Muscle layer of colon (tissue), 2 donors: Measurements from ENCODE around the gene ARAP1.
A peak's percentile ranks its signal among the peaks of the same experiment; 100 is the strongest.

Source experiments
- H3K27ac ChIP-seq: one replicate; pipeline ENCODE4 v1.7.0; 2013; ENCODE audit warnings: low read depth, mild to moderate bottlenecking, low read length, moderate library complexity
- H3K27me3 ChIP-seq, 2 donors: one replicate each; pipeline ENCODE4 v1.7.0; 2013; ENCODE audit warnings: low read length in 2 of 2, mild to moderate bottlenecking in 2 of 2; ENCODE audit not compliant: insufficient read depth in 2 of 2, control insufficient read depth in 1 of 2
- H3K36me3 ChIP-seq: one replicate; pipeline ENCODE4 v1.7.0; 2013; ENCODE audit warnings: mild to moderate bottlenecking, low read length; ENCODE audit not compliant: insufficient read depth
- H3K4me1 ChIP-seq: one replicate; pipeline ENCODE4 v1.7.0; 2013; ENCODE audit warnings: mild to moderate bottlenecking, low read length; ENCODE audit not compliant: insufficient read depth
- H3K4me3 ChIP-seq, 2 donors: one replicate each; pipeline ENCODE4 v1.7.0; 2013; ENCODE audit warnings: low read length in 2 of 2, low read depth in 1 of 2, mild to moderate bottlenecking in 1 of 2, moderate library complexity in 1 of 2
- H3K9ac ChIP-seq: one replicate; pipeline ENCODE4 v1.7.0; 2013; ENCODE audit warnings: low read length
- H3K9me3 ChIP-seq: one replicate; pipeline ENCODE4 v1.7.0; 2013; ENCODE audit warnings: mild to moderate bottlenecking, low read length
- donor health status: abdominal sarcoma.
- donor health status: Adenocarcinoma of cecum.

The ARAP1 gene

GRCh38 chr11:72738199-72739141 lies 13.7 kb downstream of the ARAP1 start:
- Histone ChIP-seq H3K9ac (no peak overlapping the region), H3K36me3 (no peaks in the 10 kb centered on the region), H3K9me3 (no peaks in the 10 kb centered on the region), H3K27me3 (no peaks in the 10 kb centered on the region), H3K4me1 (peaks cover 69% of the 10 kb centered on the region), H3K4me3 (peak overlapping the region in 1 of 2 donors; percentile 18), H3K27ac (peak overlapping the region; percentile 37)

- H3K4me1 ChIP-seq: peaks cover 61% of the 10 kb centered on the region
- no peaks in the 10 kb centered on the region for H3K36me3 ChIP-seq
- no peak overlapping the region for H3K9ac ChIP-seq
- H3K4me3 ChIP-seq: no peak overlapping the region
- H3K27me3 ChIP-seq: no peaks in the 10 kb centered on the region
- peak overlapping the region; percentile 59 for H3K27ac ChIP-seq
- no peaks in the 10 kb centered on the region for H3K9me3 ChIP-seq
Observed at GRCh38 chr11:72737336-72737735, 14.9 kb downstream of the ARAP1 start.

- no peak overlapping the region for H3K4me3 ChIP-seq
- H3K27ac ChIP-seq: peak overlapping the region; percentile 59
- H3K9ac ChIP-seq: no peak overlapping the region
Observed at GRCh38 chr11:72736452-72737069, 15.6 kb downstream of the ARAP1 start.

GRCh38 chr11:72735495-72736027 lies 16.6 kb downstream of the ARAP1 start:
- H3K9me3 ChIP-seq: no peaks in the 10 kb centered on the region
- H3K4me1 ChIP-seq: peaks cover 43% of the 10 kb centered on the region
- no peaks in the 10 kb centered on the region for H3K36me3 ChIP-seq
- H3K4me3 ChIP-seq: no peak overlapping the region
- H3K9ac ChIP-seq: no peak overlapping the region
- no peak overlapping the region for H3K27ac ChIP-seq
- H3K27me3 ChIP-seq: no peaks in the 10 kb centered on the region

More at GRCh38 chr11:72736452-72737069, 15.6 kb downstream of the ARAP1 start:
- Histone ChIP-seq H3K36me3 (no peaks in the 10 kb centered on the region), H3K4me1 (peaks cover 53% of the 10 kb centered on the region), H3K27me3 (no peaks in the 10 kb centered on the region), H3K9me3 (no peaks in the 10 kb centered on the region)

GRCh38 chr11:72732329-72732728 lies 19.9 kb downstream of the ARAP1 start:
- Histone ChIP-seq H3K9me3 (no peaks in the 10 kb centered on the region), H3K36me3 (no peaks in the 10 kb centered on the region), H3K9ac (no peak overlapping the region), H3K4me3 (no peak overlapping the region), H3K27me3 (no peaks in the 10 kb centered on the region), H3K4me1 (peaks cover 21% of the 10 kb centered on the region), H3K27ac (no peak overlapping the region)

GRCh38 chr11:72730737-72731136 lies 21.5 kb downstream of the ARAP1 start:
- H3K4me1 ChIP-seq: peaks cover 10% of the 10 kb centered on the region
- H3K4me3 ChIP-seq: no peak overlapping the region
- no peaks in the 10 kb centered on the region for H3K36me3 ChIP-seq
- no peak overlapping the region for H3K9ac ChIP-seq
- H3K9me3 ChIP-seq: no peaks in the 10 kb centered on the region
- H3K27ac ChIP-seq: no peak overlapping the region
- no peaks in the 10 kb centered on the region for H3K27me3 ChIP-seq

- H3K27ac ChIP-seq: no peak overlapping the region
- no peaks in the 10 kb centered on the region for H3K9me3 ChIP-seq
- H3K9ac ChIP-seq: no peak overlapping the region
- no peaks in the 10 kb centered on the region for H3K36me3 ChIP-seq
- H3K27me3 ChIP-seq: no peaks in the 10 kb centered on the region
- H3K4me3 ChIP-seq: no peak overlapping the region
- peaks cover 8% of the 10 kb centered on the region for H3K4me1 ChIP-seq
Observed at GRCh38 chr11:72730243-72730642, 22.0 kb downstream of the ARAP1 start.

- H3K36me3 ChIP-seq: no peaks in the 10 kb centered on the region
- H3K4me1 ChIP-seq: peaks cover 16% of the 10 kb centered on the region
- H3K9ac ChIP-seq: no peak overlapping the region
- no peak overlapping the region for H3K27ac ChIP-seq
- H3K9me3 ChIP-seq: no peaks in the 10 kb centered on the region
- no peak overlapping the region for H3K4me3 ChIP-seq
- H3K27me3 ChIP-seq: no peaks in the 10 kb centered on the region
Observed at GRCh38 chr11:72727521-72727920, 24.7 kb downstream of the ARAP1 start.

- peaks cover 18% of the 10 kb centered on the region for H3K4me1 ChIP-seq
Observed at GRCh38 chr11:72726266-72727220, 25.7 kb downstream of the ARAP1 start.

GRCh38 chr11:72725724-72726028 lies 26.5 kb downstream of the ARAP1 start:
- no peaks in the 10 kb centered on the region for H3K9me3 ChIP-seq
- no peak overlapping the region for H3K27ac ChIP-seq
- no peaks in the 10 kb centered on the region for H3K27me3 ChIP-seq
- H3K9ac ChIP-seq: no peak overlapping the region
- no peaks in the 10 kb centered on the region for H3K36me3 ChIP-seq
- peaks cover 27% of the 10 kb centered on the region for H3K4me1 ChIP-seq
- H3K4me3 ChIP-seq: no peak overlapping the region

More at GRCh38 chr11:72726266-72727220, 25.7 kb downstream of the ARAP1 start:
- no peaks in the 10 kb centered on the region for H3K27me3 ChIP-seq
- H3K36me3 ChIP-seq: no peaks in the 10 kb centered on the region
- H3K9me3 ChIP-seq: no peaks in the 10 kb centered on the region
- H3K9ac ChIP-seq: no peak overlapping the region
- no peak overlapping the region for H3K27ac ChIP-seq
- H3K4me3 ChIP-seq: no peak overlapping the region
